BJ (cell line): ENCODE measurements around the gene TMEM161B. TPM values are rescaled to one million over a fixed set of nuclear protein-coding genes. Genes with fewer than 3 reads are reported as not detected.
A peak's percentile ranks its signal among the peaks of the same experiment; 100 is the strongest.
"Not testable (repeated sequence)": the region's sequence is repeated elsewhere in the genome, so short reads cannot be mapped to it uniquely, and the experiment has no call there.

Experiments
- CTCF ChIA-PET: fragments of 350-600 bp; formaldehyde crosslinking; extraction: SDS; loops from one replicate; lab custom pipeline; 2021; ENCODE audit warnings: antibody characterized with exemption, inconsistent platforms; lab: Yijun Ruan, JAX
- POLR2A ChIA-PET: fragments of 300-600 bp; sonication (Branson Sonifier 250); formaldehyde crosslinking; extraction: SDS; loops from one replicate; lab custom pipeline; 2021; ENCODE audit warnings: antibody characterized with exemption; lab: Charles Lee
- DNase-seq: peaks from one replicate; pipeline ENCODE4 v3.0.0-alpha.2; 2011; ENCODE audit warnings: low read depth
- H3K27me3 ChIP-seq: 2 replicates; pipeline ENCODE4 v1.6.0; 2011; ENCODE audit warnings: low read length; ENCODE audit not compliant: control insufficient read depth, insufficient read depth
- H3K36me3 ChIP-seq: 2 replicates; pipeline ENCODE4 v1.5.1; 2011; ENCODE audit warnings: low read length; ENCODE audit not compliant: control insufficient read depth, insufficient read depth
- H3K4me3 ChIP-seq: 2 replicates; pipeline ENCODE4 v1.5.1; 2011; ENCODE audit warnings: low read depth, mild to moderate bottlenecking, control low read depth, low read length
- polyA plus RNA-seq: library from polyadenylated mRNA; depleted of rRNA; stranded (reverse); fragments of >200 nt; gene quantifications from 2 replicates; pipeline ENCODE4 v1.2.3, GENCODE V29; 2011
- TF ChIP-seq, protein P1 (sequence below): IDR thresholded peaks from 2 replicates; pipeline ENCODE4 v1.5.1; 2011; ENCODE audit warnings: low read depth, mild to moderate bottlenecking, control low read depth, inconsistent platforms, low read length, moderate library complexity; ENCODE audit not compliant: insufficient read depth

The TMEM161B gene
- polyA plus RNA-seq, 1 experiment: 6.6 TPM

DNA sequence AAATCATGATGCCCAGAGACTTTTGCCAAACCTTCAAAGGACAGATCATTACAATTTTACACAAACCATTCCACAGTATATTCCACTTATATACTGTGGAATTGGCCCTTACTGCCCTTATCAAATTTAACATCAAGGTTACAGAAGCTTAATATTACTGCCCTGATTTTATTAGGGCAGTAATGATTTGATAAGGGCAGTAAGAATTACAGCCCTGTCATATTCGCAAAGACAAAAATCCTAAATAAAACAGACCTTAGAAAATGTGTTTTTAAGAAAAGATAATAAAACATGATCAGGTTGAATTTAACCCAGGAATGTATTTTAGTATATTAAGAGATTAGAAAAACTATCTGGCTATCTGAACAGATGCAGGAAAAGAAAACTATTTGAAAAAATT is 7.7 kb upstream of the TMEM161B start:
- ChIA-PET POLR2A (no interaction called here), CTCF (no interaction called here)
- Histone ChIP-seq H3K27me3 (no peaks in the 10 kb centered on the region), H3K36me3 (no peaks in the 10 kb centered on the region), H3K4me3 (no peak overlapping the region)
- DNase-seq: no peak
- TF ChIP-seq, protein P1, sequence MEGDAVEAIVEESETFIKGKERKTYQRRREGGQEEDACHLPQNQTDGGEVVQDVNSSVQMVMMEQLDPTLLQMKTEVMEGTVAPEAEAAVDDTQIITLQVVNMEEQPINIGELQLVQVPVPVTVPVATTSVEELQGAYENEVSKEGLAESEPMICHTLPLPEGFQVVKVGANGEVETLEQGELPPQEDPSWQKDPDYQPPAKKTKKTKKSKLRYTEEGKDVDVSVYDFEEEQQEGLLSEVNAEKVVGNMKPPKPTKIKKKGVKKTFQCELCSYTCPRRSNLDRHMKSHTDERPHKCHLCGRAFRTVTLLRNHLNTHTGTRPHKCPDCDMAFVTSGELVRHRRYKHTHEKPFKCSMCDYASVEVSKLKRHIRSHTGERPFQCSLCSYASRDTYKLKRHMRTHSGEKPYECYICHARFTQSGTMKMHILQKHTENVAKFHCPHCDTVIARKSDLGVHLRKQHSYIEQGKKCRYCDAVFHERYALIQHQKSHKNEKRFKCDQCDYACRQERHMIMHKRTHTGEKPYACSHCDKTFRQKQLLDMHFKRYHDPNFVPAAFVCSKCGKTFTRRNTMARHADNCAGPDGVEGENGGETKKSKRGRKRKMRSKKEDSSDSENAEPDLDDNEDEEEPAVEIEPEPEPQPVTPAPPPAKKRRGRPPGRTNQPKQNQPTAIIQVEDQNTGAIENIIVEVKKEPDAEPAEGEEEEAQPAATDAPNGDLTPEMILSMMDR: no peak

DNA sequence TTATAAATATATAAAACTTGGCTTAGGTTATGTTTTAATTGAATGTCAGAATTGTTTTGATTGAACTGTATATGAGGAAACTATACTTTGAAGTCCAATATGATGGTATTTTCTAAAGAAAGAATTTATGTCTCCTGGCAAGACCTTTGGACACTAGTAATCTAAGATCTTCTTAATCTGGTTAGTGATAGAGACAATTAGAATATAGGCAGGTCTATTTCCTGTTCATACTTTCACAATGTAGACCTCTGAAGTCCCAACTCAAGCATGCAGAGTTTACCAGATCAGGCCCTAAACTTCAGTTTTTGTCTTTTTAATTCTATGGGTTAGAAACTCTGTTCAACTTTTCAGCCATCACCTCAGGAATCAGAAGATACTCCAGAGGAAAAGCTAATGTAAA is 6.9 kb upstream of the TMEM161B start:
- no peaks in the 10 kb centered on the region for H3K27me3 ChIP-seq
- H3K4me3 ChIP-seq: no peak overlapping the region
- H3K36me3 ChIP-seq: no peaks in the 10 kb centered on the region
- TF ChIP-seq, protein P1: no peak
- ChIA-PET POLR2A (no interaction called here), CTCF (no interaction called here)
- no peak for DNase-seq

DNA sequence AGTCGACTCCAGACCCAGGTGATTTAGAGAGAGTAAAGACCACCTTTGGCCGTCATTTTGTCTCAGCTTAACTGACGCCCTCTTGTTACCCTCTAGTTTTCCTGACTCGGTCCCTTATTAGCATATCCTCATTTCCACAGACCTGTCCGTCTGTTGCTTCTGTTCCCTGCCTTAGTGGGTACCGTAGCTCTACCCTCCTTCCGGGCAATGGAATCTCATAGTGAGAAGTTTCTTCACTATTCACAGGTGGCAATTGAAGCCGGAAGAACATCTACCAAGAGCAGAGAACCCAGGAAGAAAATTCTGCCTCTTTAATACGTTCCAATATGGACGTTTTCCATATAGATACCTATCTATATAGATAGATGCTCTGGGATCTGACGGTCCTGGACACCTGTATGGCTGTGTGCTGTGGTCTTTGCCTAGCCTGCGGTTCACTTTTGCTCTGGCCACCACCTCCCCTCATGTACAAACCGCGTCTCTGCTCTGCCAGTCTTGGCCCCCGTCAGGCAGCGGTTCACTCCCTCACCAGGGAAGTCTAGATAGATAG is 652 bp upstream of the TMEM161B start:
- DNase-seq: no peak
- H3K36me3 ChIP-seq: no peaks in the 10 kb centered on the region
- ChIA-PET CTCF (interaction anchor here (0.7 kb wide), 1 partner anchor 19 kb away, joined by 3 read pairs; no protein-coding TSS in a partner anchor), POLR2A (no interaction called here)
- H3K4me3 ChIP-seq: peak overlapping the region; percentile 87
- TF ChIP-seq, protein P1: no peak
- no peaks in the 10 kb centered on the region for H3K27me3 ChIP-seq

DNA sequence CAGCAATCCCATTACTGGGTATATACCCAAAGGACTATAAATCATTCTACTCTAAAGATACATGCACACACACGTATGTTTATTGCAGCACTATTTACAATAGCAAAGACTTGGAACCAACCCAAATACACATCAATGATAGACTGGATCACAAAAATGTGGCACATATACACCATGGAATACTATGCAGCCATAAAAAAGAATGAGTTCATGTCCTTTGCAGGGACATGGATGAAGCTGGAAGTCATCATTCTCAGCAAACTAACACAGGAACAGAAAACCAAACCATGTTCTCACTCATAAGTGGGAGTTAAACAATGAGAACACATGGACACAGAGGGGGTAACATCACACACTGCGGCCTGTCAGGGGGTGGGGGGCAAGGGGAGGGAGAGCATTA is 4.1 kb downstream of the TMEM161B start:
- CTCF ChIA-PET, POLR2A ChIA-PET, H3K4me3 ChIP-seq, H3K36me3 ChIP-seq, DNase-seq, H3K27me3 ChIP-seq: not testable (repeated sequence)

DNA sequence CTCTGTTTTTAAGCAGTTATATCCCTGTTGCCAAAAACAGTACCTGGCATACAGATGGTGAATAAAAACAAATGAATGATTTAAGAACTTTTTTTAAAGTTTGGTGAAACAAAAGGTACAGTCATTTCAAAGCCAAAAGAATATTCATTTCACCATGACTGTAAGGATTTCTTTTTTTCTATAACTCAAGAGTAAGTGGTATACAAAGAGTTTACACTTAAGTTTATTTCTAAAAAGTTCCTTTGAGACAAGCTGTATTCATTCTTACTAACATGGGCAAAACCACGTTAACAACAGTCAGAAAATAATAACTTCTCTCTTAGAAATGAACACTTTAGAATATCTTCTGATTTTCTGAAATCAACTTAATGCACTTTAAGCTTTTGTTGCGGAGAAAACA is 5.3 kb downstream of the TMEM161B start:
- H3K27me3 ChIP-seq: no peaks in the 10 kb centered on the region
- POLR2A ChIA-PET: no interaction called here
- TF ChIP-seq, protein P1: no peak
- no peaks in the 10 kb centered on the region for H3K36me3 ChIP-seq
- no peak overlapping the region for H3K4me3 ChIP-seq
- no peak for DNase-seq
- CTCF ChIA-PET: no interaction called here

DNA sequence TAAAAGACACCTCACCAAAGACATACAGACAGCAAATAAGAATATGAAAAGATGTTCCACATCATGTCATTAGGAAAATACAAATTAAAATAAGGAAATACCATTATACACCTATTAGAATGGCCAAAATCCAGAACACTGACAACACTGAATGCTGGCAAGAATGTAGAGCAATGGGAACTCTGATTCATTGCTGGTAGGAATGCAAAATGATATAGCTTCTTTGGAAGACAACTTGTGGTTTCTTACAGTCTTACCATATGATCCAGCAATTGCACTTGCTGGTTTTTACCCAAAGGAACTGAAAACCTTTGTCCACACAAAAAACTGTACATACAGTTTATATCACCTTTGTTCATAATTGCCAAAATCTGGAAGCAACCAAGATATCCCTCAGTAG is 6.5 kb downstream of the TMEM161B start:
- ChIA-PET POLR2A (interaction anchor here (0.6 kb wide), 1 partner anchor 30 kb away, joined by 3 read pairs; no protein-coding TSS in a partner anchor), CTCF (no interaction called here)
- Histone ChIP-seq H3K4me3 (no peak overlapping the region), H3K27me3 (no peaks in the 10 kb centered on the region), H3K36me3 (no peaks in the 10 kb centered on the region)
- TF ChIP-seq, protein P1: no peak
- DNase-seq: no peak
